Thyroid gland (tissue), 4 donors: ENCODE measurements around the gene GHITM. TPM values are rescaled to one million over a fixed set of nuclear protein-coding genes. Genes with fewer than 3 reads are reported as not detected.

Experiments used
- DNase-seq, 2 donors: peaks; one replicate each; pipeline ENCODE4 v3.0.0-alpha.2; 2019
- H3K27ac ChIP-seq, 3 donors: fragments of 200-600 bp; sonication (generic); 1 replicate in 2 of 3; 2 replicates in 1 of 3; pipeline ENCODE4 v1.5.1; 2016 to 2019; ENCODE audit warnings: mild to moderate bottlenecking in 1 of 3, moderate library complexity in 1 of 3
- H3K27me3 ChIP-seq: fragments of 200-600 bp; sonication (generic); one replicate; pipeline ENCODE4 v1.5.1; 2019
- H3K36me3 ChIP-seq, 2 donors: fragments of 200-600 bp; sonication (generic); one replicate each; pipeline ENCODE4 v1.5.1; 2016 to 2019
- H3K4me1 ChIP-seq, 2 donors: fragments of 200-600 bp; sonication (generic); one replicate each; pipeline ENCODE4 v1.5.1; 2017 to 2019
- H3K4me3 ChIP-seq, 3 donors: fragments of 200-600 bp; sonication (generic); replicated peaks in 1 of 3; 1 replicate in 2 of 3; 2 replicates in 1 of 3; pipeline ENCODE4 v1.5.1; 2016; ENCODE audit warnings: mild to moderate bottlenecking in 1 of 3
- H3K9me3 ChIP-seq: fragments of 200-600 bp; sonication (generic); one replicate; pipeline ENCODE4 v1.5.1; 2017
- POLR2A ChIP-seq, 2 donors: fragments of 450-650 bp; IDR thresholded peaks; one replicate each; pipeline ENCODE4 v1.6.1; 2017; ENCODE audit warnings: antibody characterized with exemption in 2 of 2, mild to moderate bottlenecking in 2 of 2, moderate library complexity in 1 of 2
- WGBS, 2 donors: methylation state at CpG; one replicate each; pipeline ENCODE4 v1.1.5; 2017; 5-methylcytosine and 5-hydroxymethylcytosine counted together
- intact Hi-C: fragments of 100-400 bp; cut with DNase I; formaldehyde crosslinking; loops from one replicate; pipeline ENCODE4 v1.15.1; 2023
- total RNA-seq, 4 donors: library from RNA; depleted of rRNA; stranded (reverse); fragments of >200 nt; gene quantifications; one replicate each; pipeline ENCODE4 v1.2.3, GENCODE V29; 2016
- TF ChIP-seq, protein P1 (sequence below), 6 experiments: fragments of 200-600 bp in 3 of 6; fragments of 450-650 bp in 3 of 6; sonication (generic) in 3 of 6; IDR thresholded peaks; one replicate each; pipeline ENCODE4 v1.5.1; 2016 to 2019; ENCODE audit warnings: antibody characterized with exemption in 6 of 6, mild to moderate bottlenecking in 2 of 6, inconsistent platforms in 1 of 6, moderate library complexity in 1 of 6

GHITM gene
- total RNA-seq, 4 donors from 2014 or later, result 165 to 251 (median 202) TPM

DNA sequence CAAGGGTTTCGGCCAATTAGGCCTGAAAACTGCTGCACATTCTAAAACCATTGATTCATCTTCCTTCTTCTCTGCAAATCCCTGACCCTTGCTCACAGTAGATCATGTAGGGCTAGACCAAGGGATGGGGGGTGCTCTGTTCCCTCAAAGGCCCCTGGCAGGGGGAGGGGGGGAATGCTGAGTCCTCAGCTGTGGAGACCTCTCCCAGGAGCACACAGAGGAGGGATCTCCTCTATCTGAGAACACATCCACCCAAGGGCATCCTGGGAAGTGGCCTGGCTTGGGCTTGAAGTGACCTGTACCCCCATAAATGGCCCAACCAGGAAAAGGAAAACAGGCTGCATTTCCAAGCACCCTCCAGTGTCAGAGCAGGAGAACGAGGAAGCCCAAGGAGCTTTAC, 54.0 kb downstream of the GHITM start:
- peaks cover 3 to 26% of the 10 kb centered on the region in 2 donors for H3K4me1 ChIP-seq
- no peak for DNase-seq
- no peaks in the 10 kb centered on the region for H3K9me3 ChIP-seq
- H3K36me3 ChIP-seq, result no peaks in the 10 kb centered on the region
- intact Hi-C loops, result no loop called here
- H3K4me3 ChIP-seq, result no peak overlapping the region
- no peak overlapping the region for H3K27ac ChIP-seq
- WGBS, 2 donors, result 94 to 100% methylated on average over 2 of the region's 2 CpGs
- H3K27me3 ChIP-seq, result no peaks in the 10 kb centered on the region
- TF ChIP-seq, protein P1, sequence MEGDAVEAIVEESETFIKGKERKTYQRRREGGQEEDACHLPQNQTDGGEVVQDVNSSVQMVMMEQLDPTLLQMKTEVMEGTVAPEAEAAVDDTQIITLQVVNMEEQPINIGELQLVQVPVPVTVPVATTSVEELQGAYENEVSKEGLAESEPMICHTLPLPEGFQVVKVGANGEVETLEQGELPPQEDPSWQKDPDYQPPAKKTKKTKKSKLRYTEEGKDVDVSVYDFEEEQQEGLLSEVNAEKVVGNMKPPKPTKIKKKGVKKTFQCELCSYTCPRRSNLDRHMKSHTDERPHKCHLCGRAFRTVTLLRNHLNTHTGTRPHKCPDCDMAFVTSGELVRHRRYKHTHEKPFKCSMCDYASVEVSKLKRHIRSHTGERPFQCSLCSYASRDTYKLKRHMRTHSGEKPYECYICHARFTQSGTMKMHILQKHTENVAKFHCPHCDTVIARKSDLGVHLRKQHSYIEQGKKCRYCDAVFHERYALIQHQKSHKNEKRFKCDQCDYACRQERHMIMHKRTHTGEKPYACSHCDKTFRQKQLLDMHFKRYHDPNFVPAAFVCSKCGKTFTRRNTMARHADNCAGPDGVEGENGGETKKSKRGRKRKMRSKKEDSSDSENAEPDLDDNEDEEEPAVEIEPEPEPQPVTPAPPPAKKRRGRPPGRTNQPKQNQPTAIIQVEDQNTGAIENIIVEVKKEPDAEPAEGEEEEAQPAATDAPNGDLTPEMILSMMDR (IDR thresholded peaks at IDR 0.05), result no peak
- TF ChIP-seq POLR2A (IDR thresholded peaks at IDR 0.05), result no peak

DNA sequence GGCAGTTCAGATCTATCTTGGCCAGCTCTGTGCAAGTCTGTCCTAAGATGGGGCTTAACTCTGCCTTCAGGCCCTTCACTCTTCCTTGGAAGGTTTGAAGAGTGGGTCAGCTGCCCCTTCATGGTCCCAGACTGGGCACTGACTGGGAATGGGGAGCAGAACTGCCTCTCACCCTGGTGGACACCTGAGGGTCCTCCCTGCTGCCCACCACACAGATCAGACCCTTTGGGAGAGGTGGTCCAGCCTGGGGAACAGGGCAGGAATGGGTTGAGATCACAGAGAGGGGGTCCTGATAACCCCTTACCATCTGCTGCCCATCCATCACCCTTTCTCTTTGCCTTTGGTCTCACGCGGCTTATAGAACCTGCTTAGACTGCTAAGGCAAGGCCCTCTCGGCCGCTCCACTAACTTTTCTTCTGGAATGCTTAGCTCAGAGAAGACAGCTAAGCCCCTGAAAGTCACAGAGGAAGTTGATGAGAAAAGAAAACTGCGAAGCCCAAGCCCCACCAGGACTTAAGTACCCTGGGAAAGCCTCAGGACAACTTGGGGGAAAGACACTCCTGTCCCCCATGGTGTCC, 54.6 kb downstream of the GHITM start:
- 29 to 32% methylated on average over 5 of the region's 5 CpGs for WGBS, 2 donors
- Histone ChIP-seq H3K4me3 (peak overlapping the region in 1 of 3 donors; percentile 14), H3K4me1 (peaks cover 3 to 26% of the 10 kb centered on the region in 2 donors), H3K27ac (no peak overlapping the region), H3K9me3 (no peaks in the 10 kb centered on the region), H3K36me3 (no peaks in the 10 kb centered on the region), H3K27me3 (no peaks in the 10 kb centered on the region)
- DNase-seq, result no peak
- TF ChIP-seq POLR2A (IDR thresholded peaks at IDR 0.05), result no peak
- TF ChIP-seq, protein P1 (IDR thresholded peaks at IDR 0.05), result no peak
- intact Hi-C loops, result no loop called here

DNA sequence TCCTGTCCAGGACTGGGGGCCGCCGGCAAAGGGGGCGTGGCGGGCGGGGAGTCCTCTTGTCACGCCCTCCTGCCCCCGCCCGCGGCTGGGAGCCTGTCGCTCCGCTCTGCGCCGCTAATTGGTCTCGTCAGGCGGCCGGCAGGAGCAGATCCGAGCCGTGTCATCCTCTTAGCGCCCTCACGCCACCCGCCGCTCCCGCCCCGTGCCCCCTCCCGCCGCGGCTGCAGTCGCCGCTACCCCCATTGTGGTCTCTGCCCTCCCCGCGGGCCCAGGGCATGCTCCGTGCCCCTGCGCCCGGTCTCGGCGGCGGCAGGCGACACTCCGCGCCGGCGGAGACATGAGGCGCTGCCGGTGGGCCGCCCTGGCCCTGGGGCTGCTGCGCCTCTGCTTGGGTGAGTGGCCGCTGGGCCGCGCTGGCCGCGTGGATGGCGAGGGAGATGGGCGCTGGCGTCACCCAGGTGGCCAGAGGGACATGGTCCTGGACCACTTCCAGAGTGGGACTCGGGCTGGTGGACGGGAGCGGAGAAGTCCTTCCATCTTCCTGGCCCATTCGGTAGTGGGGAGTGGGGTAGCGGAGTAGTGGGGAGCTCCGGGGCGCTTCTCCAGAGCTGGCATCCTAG, 55.2 kb downstream of the GHITM start, which contains the start of gene CDHR1:
Gene CDHR1 (plus strand): TSS at position 114 of the 620 bp plus-strand sequence. CDS start 224 bp downstream, at position 338.
- TF ChIP-seq POLR2A (IDR thresholded peaks at IDR 0.05), result no peak
- TF ChIP-seq, protein P1 (IDR thresholded peaks at IDR 0.05), result no peak
- Histone ChIP-seq H3K4me3 (peak within 1 kb of the TSS in 1 of 3 donors; percentile 14), H3K9me3 (no peaks in the 10 kb centered on the region), H3K4me1 (peaks cover 3 to 26% of the 10 kb centered on the region in 2 donors), H3K27ac (no peak within 1 kb of the TSS), H3K36me3 (no peaks in the 10 kb centered on the region), H3K27me3 (no peaks in the 10 kb centered on the region)
- DNase-seq, result peak; percentile 37 to 42
- 0% methylated on average over 2 to 9 of the region's 61 CpGs for WGBS, 2 donors
- intact Hi-C loops, result no loop called here

DNA sequence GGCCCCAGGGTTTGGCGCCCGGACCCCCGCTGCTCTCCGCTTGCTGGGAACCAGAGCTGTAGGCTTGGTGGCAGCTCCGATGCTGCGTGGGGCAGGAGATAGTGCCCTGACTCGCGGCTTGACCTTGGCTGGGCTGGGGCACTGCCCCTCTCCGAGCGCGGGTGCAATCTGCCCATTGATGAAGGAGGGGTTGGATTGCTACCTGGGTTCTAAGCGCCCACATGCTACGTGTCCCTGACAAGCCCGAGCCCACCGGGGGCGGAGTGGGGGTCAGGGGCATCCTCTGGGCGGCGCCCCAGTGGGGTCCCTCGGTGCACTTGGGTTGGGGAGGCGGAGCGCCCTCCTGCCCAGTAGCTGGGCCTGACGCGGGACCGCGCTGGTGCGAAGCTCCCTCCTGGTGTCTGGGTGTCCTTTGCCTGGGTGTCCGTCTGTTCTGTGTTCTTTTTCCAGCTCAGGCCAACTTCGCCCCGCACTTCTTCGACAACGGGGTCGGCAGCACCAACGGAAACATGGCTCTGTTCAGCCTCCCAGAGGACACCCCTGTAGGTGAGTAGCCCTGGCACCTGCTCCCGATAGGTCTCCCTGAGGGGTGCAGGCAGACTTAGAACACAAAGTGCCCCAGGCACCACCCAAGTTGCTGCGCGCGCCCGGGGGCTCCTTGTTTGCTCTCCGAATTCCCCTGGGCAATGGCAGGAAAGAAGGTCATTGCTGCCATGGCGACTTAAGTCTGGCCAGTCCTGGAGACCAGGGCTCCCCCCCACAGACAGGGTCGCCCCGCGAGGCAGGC, 55.9 kb downstream of the GHITM start:
- intact Hi-C loops, result no loop called here
- Histone ChIP-seq H3K27ac (no peak overlapping the region), H3K27me3 (no peaks in the 10 kb centered on the region), H3K36me3 (no peaks in the 10 kb centered on the region), H3K4me1 (peaks cover 3 to 26% of the 10 kb centered on the region in 2 donors), H3K9me3 (no peaks in the 10 kb centered on the region), H3K4me3 (peak overlapping the region in 1 of 3 donors; percentile 14)
- no peak for TF ChIP-seq POLR2A (IDR thresholded peaks at IDR 0.05)
- TF ChIP-seq, protein P1 (IDR thresholded peaks at IDR 0.05), result no peak
- DNase-seq, result no peak
- WGBS, 2 donors, result 16% methylated on average over 26 of the region's 43 CpGs; no CpG with 5 or more reads in 1 of the 2 donors
